HepG2 (cell line): ENCODE data around the gene OR5A2. TPM values are rescaled to one million over a fixed set of nuclear protein-coding genes. Genes with fewer than 3 reads are reported as not detected.

ENCODE experiments used
- ATAC-seq: fragments of 200-7000 bp; cut with Tn5 transposase; 3 replicates; pipeline ENCODE4 v1.9.1; 2020; ENCODE audit warnings: mild to moderate bottlenecking, moderate library complexity
- BruUV-seq: library from RNA; stranded (reverse); fragments of 400-500 nt; replicated peaks from 2 replicates; lab custom pipeline; 2021; lab: Mats Ljungman, UMichigan
- CTCF ChIA-PET: fragments of 300-600 bp; formaldehyde crosslinking; extraction: SDS; loops from one replicate; lab custom pipeline; 2021; ENCODE audit warnings: low total read pairs, inconsistent platforms, low intra/inter-chr PET ratio; lab: Yijun Ruan, JAX
- POLR2A ChIA-PET: fragments of 350-600 bp; sonication (Branson Sonifier 250); formaldehyde crosslinking; loops from one replicate; lab custom pipeline; 2020; ENCODE audit warnings: antibody characterized with exemption, inconsistent platforms; lab: Yijun Ruan, JAX
- DNase-seq: peaks from one replicate; pipeline ENCODE4 v3.0.0-alpha.2; 2015; ENCODE audit warnings: low spot score
- FAIRE-seq: peaks from 3 replicates; lab custom pipeline; 2011; peaks lifted over from hg19 to GRCh38; lab: Jason Lieb, UNC
- H2AFZ ChIP-seq: one replicate; pipeline ENCODE4 v1.6.1; 2011; ENCODE audit warnings: low read length, inconsistent platforms
- H3K27ac ChIP-seq: fragments of 300-600 bp; 3 replicates; pipeline ENCODE4 v1.8.0; 2011; ENCODE audit warnings: mixed run types, mild to moderate bottlenecking, mixed read lengths, low read length, inconsistent platforms; ENCODE audit not compliant: insufficient read depth; ENCODE audit errors: extremely low read length
- H3K27me3 ChIP-seq, 2 experiments: fragments of 200-600 bp in 1 of 2; 2 replicates in 1 of 2; 3 replicates in 1 of 2; pipeline versions ENCODE4 v1.6.0 to v1.8.0; 2011; ENCODE audit warnings: low read length in 2 of 2, mild to moderate bottlenecking in 2 of 2, moderate library complexity in 2 of 2, inconsistent platforms in 1 of 2; ENCODE audit not compliant: insufficient read depth in 2 of 2, control insufficient read depth in 1 of 2
- H3K36me3 ChIP-seq, 2 experiments: fragments of 200-600 bp in 1 of 2; replicated peaks in 1 of 2; 2 replicates in 1 of 2; 3 replicates in 1 of 2; pipeline versions ENCODE4 v1.5.1 to v1.8.0; 2011; ENCODE audit warnings: low read length in 2 of 2, inconsistent platforms in 1 of 2; ENCODE audit not compliant: insufficient read depth in 2 of 2, control insufficient read depth in 1 of 2
- H3K4me1 ChIP-seq: 2 replicates; pipeline ENCODE4 v1.5.1; 2012; ENCODE audit warnings: low read length, inconsistent platforms; ENCODE audit not compliant: insufficient read depth
- H3K4me2 ChIP-seq: 2 replicates; pipeline ENCODE4 v1.6.0; 2011; ENCODE audit warnings: low read depth, low read length, inconsistent platforms
- H3K4me3 ChIP-seq, 3 experiments: fragments of 200-600 bp in 1 of 3; sonication (generic), shearing (Covaris generic) in 1 of 3; replicated peaks in 1 of 3; 2 replicates each; pipeline ENCODE4 v1.5.1; 2011 to 2016; ENCODE audit warnings: low read length in 3 of 3, inconsistent platforms in 2 of 3, low read depth in 2 of 3, mild to moderate bottlenecking in 2 of 3, control low read depth in 1 of 3, mixed read lengths in 1 of 3; ENCODE audit not compliant: insufficient read depth in 1 of 3
- H3K79me2 ChIP-seq: one replicate; pipeline ENCODE4 v1.6.1; 2011; ENCODE audit warnings: low read length, inconsistent platforms; ENCODE audit not compliant: insufficient read depth
- H3K9ac ChIP-seq: 2 replicates; pipeline ENCODE4 v1.6.0; 2011; ENCODE audit warnings: mild to moderate bottlenecking, low read depth, low read length, inconsistent platforms; ENCODE audit not compliant: insufficient read depth
- H3K9me3 ChIP-seq: 2 replicates; pipeline ENCODE4 v1.5.1; 2012; ENCODE audit warnings: mild to moderate bottlenecking, low read length
- H4K20me1 ChIP-seq: 2 replicates; pipeline ENCODE4 v1.6.0; 2011; ENCODE audit warnings: inconsistent platforms, mild to moderate bottlenecking, low read length, moderate library complexity; ENCODE audit not compliant: insufficient read depth
- ATF6 ChIP-seq: sonication (generic); formaldehyde crosslinking; conservative IDR thresholded peaks from 2 replicates; pipeline ENCODE4 v1.4.0; 2020; ENCODE audit warnings: missing genetic modification reagents
- BHLHE40 ChIP-seq: IDR thresholded peaks from 2 replicates; pipeline ENCODE4 v1.6.1; 2011; ENCODE audit warnings: low read length, improper control_type of control experiment
- CBX5 ChIP-seq: sonication (generic); formaldehyde crosslinking; IDR thresholded peaks from 2 replicates; pipeline ENCODE4 v1.4.0; 2020; ENCODE audit warnings: missing genetic modification reagents, borderline replicate concordance
- E2F5 ChIP-seq: sonication (generic); formaldehyde crosslinking; conservative IDR thresholded peaks from 2 replicates; pipeline ENCODE4 v1.4.0; 2020; ENCODE audit warnings: missing genetic modification reagents
- HBP1 ChIP-seq: IDR thresholded peaks from 2 replicates; pipeline ENCODE4 v1.6.1; 2016; ENCODE audit warnings: low read depth, control low read depth
- HHEX ChIP-seq: IDR thresholded peaks from 2 replicates; pipeline ENCODE4 v1.6.1; 2016; ENCODE audit warnings: control low read depth
- NAIF1 ChIP-seq: sonication (generic); formaldehyde crosslinking; IDR thresholded peaks from 2 replicates; pipeline ENCODE4 v1.5.0; 2020; ENCODE audit warnings: mild to moderate bottlenecking, missing genetic modification reagents, borderline replicate concordance
- NR3C1 ChIP-seq: sonication (generic); formaldehyde crosslinking; IDR thresholded peaks from 2 replicates; pipeline ENCODE4 v1.4.0; 2020; ENCODE audit warnings: missing genetic modification reagents
- NRL ChIP-seq: sonication (generic); formaldehyde crosslinking; IDR thresholded peaks from 2 replicates; pipeline ENCODE4 v1.5.0; 2020; ENCODE audit warnings: missing genetic modification reagents, mild to moderate bottlenecking, moderate library complexity, borderline replicate concordance
- TEAD2 ChIP-seq: sonication (generic); formaldehyde crosslinking; IDR thresholded peaks from 2 replicates; pipeline ENCODE4 v1.9.0; 2021; ENCODE audit warnings: missing genetic modification reagents
- TGIF2 ChIP-seq: IDR thresholded peaks from 2 replicates; pipeline ENCODE4 v1.6.1; 2016; ENCODE audit warnings: control low read depth, missing compliant biosample characterization
- TOPORS ChIP-seq: sonication (generic); formaldehyde crosslinking; IDR thresholded peaks from 2 replicates; pipeline ENCODE4 v1.8.0; 2023; ENCODE audit warnings: mild to moderate bottlenecking, missing genetic modification reagents
- TP53 ChIP-seq: sonication (generic); formaldehyde crosslinking; conservative IDR thresholded peaks from 2 replicates; pipeline ENCODE4 v1.4.0; 2020; ENCODE audit warnings: missing genetic modification reagents
- TSC22D2 ChIP-seq: sonication (generic); formaldehyde crosslinking; IDR thresholded peaks from 2 replicates; pipeline ENCODE4 v1.5.1; 2020; ENCODE audit warnings: missing genetic modification reagents, mild to moderate bottlenecking, borderline replicate concordance
- USF2 ChIP-seq, 2 experiments: sonication (generic) in 1 of 2; formaldehyde crosslinking in 1 of 2; IDR thresholded peaks; 2 replicates each; pipeline versions ENCODE4 v1.5.1 to v1.6.1; 2011 to 2020; ENCODE audit warnings: borderline replicate concordance in 1 of 2, low read depth in 1 of 2, low read length in 1 of 2, mild to moderate bottlenecking in 1 of 2, missing genetic modification reagents in 1 of 2, moderate library complexity in 1 of 2
- ZBTB38 ChIP-seq: sonication (generic); formaldehyde crosslinking; IDR thresholded peaks from 2 replicates; pipeline ENCODE4 v1.5.1; 2020; ENCODE audit warnings: mild to moderate bottlenecking, missing genetic modification reagents
- ZFP1 ChIP-seq: IDR thresholded peaks from 2 replicates; pipeline ENCODE4 v1.6.1; 2016
- ZNF460 ChIP-seq: sonication (generic); formaldehyde crosslinking; IDR thresholded peaks from 2 replicates; pipeline ENCODE4 v1.5.1; 2020; ENCODE audit warnings: missing genetic modification reagents, mild to moderate bottlenecking, borderline replicate concordance
- ZNF790 ChIP-seq: sonication (generic); formaldehyde crosslinking; IDR thresholded peaks from 2 replicates; pipeline ENCODE4 v1.8.0; 2022; ENCODE audit warnings: missing genetic modification reagents, mild to moderate bottlenecking, borderline replicate concordance
- ZSCAN31 ChIP-seq: sonication (generic); formaldehyde crosslinking; IDR thresholded peaks from 2 replicates; pipeline ENCODE4 v1.5.0; 2020; ENCODE audit warnings: low read depth, mild to moderate bottlenecking, missing genetic modification reagents
- WGBS: methylation state at CpG from one replicate; pipeline ENCODE4 v1.1.6; 2017; ENCODE audit warnings: low lambda C conversion rate; 5-methylcytosine and 5-hydroxymethylcytosine counted together
- in situ Hi-C: cut with HindIII; loops from 2 replicates; pipeline ENCODE4 v1.10.0; 2017; ENCODE audit warnings: low pct_unique_long_range_greater_than_20kb; ENCODE audit not compliant: extremely low pct_ligation_motif_present
- intact Hi-C: fragments of 100-400 bp; cut with micrococcal nuclease; formaldehyde crosslinking; loops from one replicate; pipeline ENCODE4 v1.10.0; 2022; ENCODE audit not compliant: unreplicated experiment
- polyA plus RNA-seq, 8 experiments: library from polyadenylated mRNA; depleted of rRNA in 3 of 8; stranded (reverse) in 7 of 8; unstranded in 1 of 8; fragments of >200 nt; fragmentation: Illumina TruSeq in 4 of 8; extraction: Trizol in 4 of 8; gene quantifications; 2 replicates each; pipeline versions ENCODE4 v1.2.1 to v1.2.3, GENCODE V29; 2011 to 2016; ENCODE audit warnings: low read depth in 4 of 8, missing spikeins in 1 of 8, mixed read lengths in 1 of 8; ENCODE audit not compliant: insufficient read depth in 1 of 8
- total RNA-seq, 5 experiments: library from RNA; depleted of rRNA; stranded (reverse); fragments of >200 nt; fragmentation: Illumina TruSeq; extraction: Trizol; gene quantifications; 2 replicates each; pipeline ENCODE4 v1.2.3, GENCODE V29; 2016; ENCODE audit warnings: low read depth in 1 of 5

OR5A2 gene
- total and polyA plus RNA-seq, 2 of the 13 experiments (the other 11 are each of a cell fraction or from before 2014, with no cell fraction given), result not detected

GRCh38 chr11:59475176-59475575, 49.0 kb upstream of the OR5A2 start:
- Histone ChIP-seq H3K27ac (no peak overlapping the region), H3K4me2 (no peak overlapping the region), H3K4me1 (no peaks in the 10 kb centered on the region), H3K9ac (no peak overlapping the region), H3K36me3 (no peaks in the 10 kb centered on the region), H3K4me3 (no peak overlapping the region), H3K27me3 (no peaks in the 10 kb centered on the region), H4K20me1 (no peaks in the 10 kb centered on the region), H2AFZ (no peak overlapping the region), H3K79me2 (no peaks in the 10 kb centered on the region), H3K9me3 (no peaks in the 10 kb centered on the region)
- TF ChIP-seq ZSCAN31 (CRISPR knock-in tag) (no peak), TP53 (CRISPR knock-in tag) (no peak), TOPORS (no peak), USF2 (IDR thresholded peaks at IDR 0.05; ENCODE audit: low read depth, low read length) (no peak), USF2 (CRISPR knock-in tag; IDR thresholded peaks at IDR 0.05; ENCODE audit: borderline replicate concordance) (no peak), ZFP1 (CRISPR knock-in tag) (no peak), HHEX (CRISPR knock-in tag) (no peak), ZNF790 (CRISPR knock-in tag) (no peak), NAIF1 (CRISPR knock-in tag) (no peak), ZNF460 (CRISPR knock-in tag) (no peak), TSC22D2 (CRISPR knock-in tag) (no peak), ATF6 (CRISPR knock-in tag) (no peak), HBP1 (CRISPR knock-in tag) (no peak), NR3C1 (CRISPR knock-in tag) (no peak), E2F5 (CRISPR knock-in tag) (no peak), NRL (CRISPR knock-in tag) (no peak), BHLHE40 (no peak), TEAD2 (CRISPR knock-in tag) (no peak), TGIF2 (no peak), CBX5 (CRISPR knock-in tag) (no peak), ZBTB38 (no peak)
- CTCF ChIA-PET, result no interaction called here
- WGBS, result 25% methylated on average over 9 of the region's 9 CpGs
- no peak for FAIRE-seq
- no peak for ATAC-seq
- no peak for DNase-seq
- in situ Hi-C loops, result no loop called here
- intact Hi-C loops, result no loop called here
- no TSS peak for BruUV-seq
- POLR2A ChIA-PET, result no interaction called here
